OCI-LY1 (cell line): ENCODE data around the gene CDH23.

Experiments
- EZH2 ChIP-seq: fragments of 200-600 bp; sonication (generic), shearing (Covaris generic); IDR thresholded peaks from 2 replicates; pipeline ENCODE4 v1.8.0; 2017; ENCODE audit warnings: borderline replicate concordance, mixed run types, mild to moderate bottlenecking, antibody characterized with exemption, low read length, moderate library complexity, mixed read lengths
- TF ChIP-seq, protein P1 (sequence below): fragments of 200-600 bp; sonication (generic), shearing (Covaris generic); IDR thresholded peaks from 2 replicates; pipeline ENCODE4 v1.5.1; 2017; ENCODE audit warnings: mild to moderate bottlenecking, antibody characterized with exemption, low read length, moderate library complexity, mixed read lengths

DNA sequence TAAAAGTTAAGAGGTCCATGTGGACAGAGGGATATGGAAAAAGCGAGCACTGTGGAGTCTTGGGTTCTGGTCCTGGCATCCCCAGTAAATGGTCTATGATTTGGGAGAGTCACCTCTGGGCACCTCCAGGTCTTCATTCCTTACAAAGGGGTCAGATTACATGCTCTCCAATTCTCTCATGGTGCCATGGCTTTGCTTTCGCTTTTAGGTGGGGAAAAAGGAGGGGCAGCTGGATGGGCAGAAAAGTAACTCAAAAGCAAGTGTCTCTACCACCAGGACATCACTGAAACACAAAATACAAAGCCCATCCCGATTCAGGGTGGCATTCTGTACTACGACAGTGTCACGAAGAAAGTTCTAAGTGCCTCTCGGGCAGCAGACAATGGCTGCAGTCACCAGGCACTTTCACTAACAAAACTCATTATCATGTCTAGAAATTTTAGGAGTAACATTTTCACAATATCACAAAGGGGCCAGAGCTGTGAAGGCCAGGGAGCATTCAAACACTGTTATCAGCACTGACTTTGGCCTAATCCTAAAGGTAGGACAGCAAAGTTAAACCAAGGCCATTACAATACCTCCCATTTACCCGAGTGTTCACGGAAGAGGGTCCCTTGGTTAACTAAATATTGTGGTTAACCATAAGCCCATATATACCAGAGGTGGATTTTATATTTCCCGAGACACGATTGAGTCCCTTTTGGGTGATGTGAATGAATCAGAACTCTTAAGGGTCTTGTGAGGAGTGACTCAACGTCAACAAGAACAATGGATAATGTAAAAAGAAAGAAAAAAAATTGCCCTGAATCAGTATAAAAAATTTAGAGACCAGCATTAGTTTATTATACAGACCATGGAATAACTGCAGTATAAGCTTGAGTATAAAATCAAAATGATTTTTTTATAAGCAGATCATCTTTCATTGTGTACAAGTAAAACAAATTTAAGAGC is 451.9 kb downstream of the CDH23 start:
- TF ChIP-seq, protein P1, sequence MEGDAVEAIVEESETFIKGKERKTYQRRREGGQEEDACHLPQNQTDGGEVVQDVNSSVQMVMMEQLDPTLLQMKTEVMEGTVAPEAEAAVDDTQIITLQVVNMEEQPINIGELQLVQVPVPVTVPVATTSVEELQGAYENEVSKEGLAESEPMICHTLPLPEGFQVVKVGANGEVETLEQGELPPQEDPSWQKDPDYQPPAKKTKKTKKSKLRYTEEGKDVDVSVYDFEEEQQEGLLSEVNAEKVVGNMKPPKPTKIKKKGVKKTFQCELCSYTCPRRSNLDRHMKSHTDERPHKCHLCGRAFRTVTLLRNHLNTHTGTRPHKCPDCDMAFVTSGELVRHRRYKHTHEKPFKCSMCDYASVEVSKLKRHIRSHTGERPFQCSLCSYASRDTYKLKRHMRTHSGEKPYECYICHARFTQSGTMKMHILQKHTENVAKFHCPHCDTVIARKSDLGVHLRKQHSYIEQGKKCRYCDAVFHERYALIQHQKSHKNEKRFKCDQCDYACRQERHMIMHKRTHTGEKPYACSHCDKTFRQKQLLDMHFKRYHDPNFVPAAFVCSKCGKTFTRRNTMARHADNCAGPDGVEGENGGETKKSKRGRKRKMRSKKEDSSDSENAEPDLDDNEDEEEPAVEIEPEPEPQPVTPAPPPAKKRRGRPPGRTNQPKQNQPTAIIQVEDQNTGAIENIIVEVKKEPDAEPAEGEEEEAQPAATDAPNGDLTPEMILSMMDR = no peak
- TF ChIP-seq EZH2 = no peak
